ENCODE data around the gene CPNE5. TPM values are rescaled to one million over a fixed set of nuclear protein-coding genes. Genes with fewer than 3 reads are reported as not detected.

Gene CPNE5
- total and polyA plus RNA-seq, 10 donors, result 9.5 to 33.4 (median 19.3) TPM

GRCh38 chr6:36821581-36822335, 17.5 kb downstream of the CPNE5 start:
- 77 to 89% (median 84%) methylated on average over 13 to 14 of the region's 14 CpGs for WGBS, 5 donors
- intact Hi-C loops (cut with DNase I; ENCODE audit: low total_unique reads), result no loop called here
- Histone ChIP-seq H3K9me3 (no peaks in the 10 kb centered on the region), H3K27ac (no peak overlapping the region), H3K4me3 (no peak overlapping the region), H3K36me3 (no peaks in the 10 kb centered on the region), H3K27me3 (replicated peaks in 1 of 7) (peaks cover 0 to 9% (median 0%) of the 10 kb centered on the region in 7 donors), H3K4me1 (peaks cover 0 to 28% (median 10%) of the 10 kb centered on the region in 6 donors)
- no peak for TF ChIP-seq CTCF (IDR thresholded peaks at IDR 0.05 in 8 of 11, conservative IDR thresholded peaks at IDR 0.05 in 3 of 11)
- TF ChIP-seq POLR2A (IDR thresholded peaks at IDR 0.05), result no peak
- no peak for TF ChIP-seq POLR2AphosphoS5 (IDR thresholded peaks at IDR 0.05)
- no peak for DNase-seq

DNA sequence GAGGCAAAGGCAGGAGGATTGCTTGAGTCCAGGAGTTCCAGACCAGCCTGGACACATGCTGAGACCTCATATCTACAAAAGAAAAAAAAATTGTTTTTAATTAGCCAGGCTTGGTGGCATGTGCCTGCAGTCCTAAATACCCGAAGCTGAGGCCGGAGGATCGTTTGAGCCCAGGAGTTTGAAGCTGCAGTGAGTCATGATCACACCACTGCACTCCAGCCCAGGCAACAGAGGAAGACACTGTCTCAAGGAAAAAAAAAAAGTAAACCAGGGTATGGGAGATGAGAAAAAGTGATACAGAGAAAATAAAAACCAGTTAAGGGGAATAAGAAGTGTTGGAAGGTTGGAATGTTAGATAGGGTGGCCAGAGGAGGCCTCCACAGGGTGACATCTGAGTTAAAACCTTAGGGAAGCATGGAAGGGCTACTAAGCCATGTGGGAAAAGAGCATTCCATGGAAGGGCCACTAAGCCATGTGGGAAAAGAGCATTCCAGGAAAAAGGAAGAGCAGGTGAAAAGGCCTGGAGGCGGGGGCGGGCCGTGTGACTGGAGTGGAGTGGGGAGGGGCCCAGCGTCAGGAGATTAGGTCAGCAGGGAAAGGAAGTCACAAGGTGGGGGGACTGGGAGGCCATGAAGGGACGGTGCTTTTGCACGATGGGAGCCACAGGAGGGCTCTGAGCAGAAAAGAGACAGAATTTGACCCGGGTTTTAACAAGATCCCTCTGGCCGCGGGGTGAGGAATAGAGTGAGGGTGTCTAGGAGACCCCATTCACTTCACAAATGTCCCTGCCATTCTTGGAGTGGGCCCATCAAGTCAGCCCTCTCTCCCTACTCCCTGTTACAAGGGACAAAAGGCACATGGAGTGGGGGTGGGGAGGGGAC, 18.3 kb downstream of the CPNE5 start:
- Histone ChIP-seq H3K9me3 (no peaks in the 10 kb centered on the region), H3K27ac (no peak overlapping the region), H3K27me3 (replicated peaks in 1 of 7) (peaks cover 0 to under 1% (median 0%) of the 10 kb centered on the region in 7 donors), H3K4me3 (no peak overlapping the region), H3K4me1 (peaks cover 0 to 20% (median 4%) of the 10 kb centered on the region in 6 donors), H3K36me3 (no peaks in the 10 kb centered on the region)
- intact Hi-C loops (cut with DNase I; ENCODE audit: low total_unique reads), result no loop called here
- DNase-seq, result no peak
- TF ChIP-seq POLR2AphosphoS5 (IDR thresholded peaks at IDR 0.05), result no peak
- TF ChIP-seq POLR2A (IDR thresholded peaks at IDR 0.05), result no peak
- TF ChIP-seq CTCF (IDR thresholded peaks at IDR 0.05 in 8 of 11, conservative IDR thresholded peaks at IDR 0.05 in 3 of 11), result no peak
- WGBS, 5 donors, result 72 to 85% (median 81%) methylated on average over 12 of the region's 12 CpGs

DNA sequence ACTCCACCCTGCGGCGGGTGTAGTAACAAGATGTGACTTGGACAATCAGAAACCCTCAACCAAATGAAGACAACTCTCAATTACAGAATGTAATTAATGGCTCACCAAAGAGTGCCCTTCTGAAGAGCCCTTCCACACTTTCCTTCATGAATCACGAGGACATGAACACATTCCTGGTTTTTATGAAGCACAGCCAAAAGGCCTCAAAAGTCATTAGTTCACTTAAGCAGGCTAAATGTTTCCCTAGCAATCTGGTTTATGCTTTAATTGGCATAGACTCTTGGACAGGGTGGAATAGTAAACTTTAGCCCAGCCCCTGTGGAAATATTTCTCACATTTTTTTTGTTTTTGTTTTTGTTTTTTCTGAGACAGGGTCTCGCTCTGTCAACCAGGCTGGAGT, 20.5 kb downstream of the CPNE5 start:
- Histone ChIP-seq H3K36me3 (no peaks in the 10 kb centered on the region), H3K9me3 (no peaks in the 10 kb centered on the region), H3K4me3 (no peak overlapping the region), H3K27me3 (replicated peaks in 1 of 7) (no peaks in the 10 kb centered on the region), H3K4me1 (peaks cover 0 to under 1% (median 0%) of the 10 kb centered on the region in 6 donors), H3K27ac (no peak overlapping the region)
- TF ChIP-seq POLR2A (IDR thresholded peaks at IDR 0.05) (no peak), POLR2AphosphoS5 (IDR thresholded peaks at IDR 0.05) (no peak), CTCF (IDR thresholded peaks at IDR 0.05 in 8 of 11, conservative IDR thresholded peaks at IDR 0.05 in 3 of 11) (no peak)
- 85 to 95% (median 87%) methylated on average over 4 of the region's 4 CpGs for WGBS, 5 donors
- intact Hi-C loops (cut with DNase I; ENCODE audit: low total_unique reads), result no loop called here
- no peak for DNase-seq

GRCh38 chr6:36817847-36818246, 21.4 kb downstream of the CPNE5 start:
- Histone ChIP-seq H3K9me3 (no peaks in the 10 kb centered on the region), H3K27ac (no peak overlapping the region), H3K4me1 (no peaks in the 10 kb centered on the region), H3K4me3 (no peak overlapping the region), H3K27me3 (replicated peaks in 1 of 7) (no peaks in the 10 kb centered on the region), H3K36me3 (no peaks in the 10 kb centered on the region)
- DNase-seq, result no peak
- intact Hi-C loops (cut with DNase I; ENCODE audit: low total_unique reads), result no loop called here
- 87 to 96% (median 90%) methylated on average over 3 of the region's 3 CpGs for WGBS, 5 donors
- TF ChIP-seq POLR2A (IDR thresholded peaks at IDR 0.05) (no peak), CTCF (IDR thresholded peaks at IDR 0.05 in 8 of 11, conservative IDR thresholded peaks at IDR 0.05 in 3 of 11) (no peak), POLR2AphosphoS5 (IDR thresholded peaks at IDR 0.05) (no peak)

Data from spleen (tissue), 11 donors.